Right lobe of liver (tissue), 6 donors: ENCODE data around the gene RASSF4. TPM values are rescaled to one million over a fixed set of nuclear protein-coding genes. Genes with fewer than 3 reads are reported as not detected.

Experiments
- ATAC-seq, 4 donors: fragments of 200-7000 bp; cut with Tn5 transposase; one replicate each; pipeline ENCODE4 v1.9.1; 2020; ENCODE audit warnings: mild to moderate bottlenecking in 4 of 4, moderate library complexity in 4 of 4
- DNase-seq, 3 donors: peaks; one replicate each; pipeline ENCODE4 v3.0.0-alpha.2; 2020
- H3K27ac ChIP-seq, 3 donors: fragments of 200-600 bp; one replicate each; pipeline ENCODE4 v1.8.0; 2022
- H3K27me3 ChIP-seq, 2 donors: fragments of 200-600 bp; one replicate each; pipeline ENCODE4 v1.8.0; 2022
- H3K36me3 ChIP-seq, 4 donors: fragments of 200-600 bp; sonication (generic) in 1 of 4; one replicate each; pipeline versions ENCODE4 v1.5.1 to v1.8.0; 2017 to 2022; ENCODE audit warnings: control low read depth in 1 of 4
- H3K4me1 ChIP-seq, 4 donors: fragments of 200-600 bp; sonication (generic) in 1 of 4; one replicate each; pipeline versions ENCODE4 v1.5.1 to v1.8.0; 2017 to 2022; ENCODE audit warnings: control low read depth in 1 of 4
- H3K4me3 ChIP-seq, 3 donors: fragments of 200-600 bp; one replicate each; pipeline ENCODE4 v1.8.0; 2022
- H3K9me3 ChIP-seq, 4 donors: fragments of 200-600 bp; sonication (generic) in 1 of 4; one replicate each; pipeline versions ENCODE4 v1.5.1 to v1.8.0; 2017 to 2022; ENCODE audit warnings: control low read depth in 1 of 4
- CTCF ChIP-seq, 4 donors: fragments of 200-600 bp in 3 of 4; fragments of 450-650 bp in 1 of 4; IDR thresholded peaks; one replicate each; pipeline versions ENCODE4 v1.5.1 to v1.8.0; 2016 to 2022; ENCODE audit warnings: antibody characterized with exemption in 4 of 4, mild to moderate bottlenecking in 2 of 4
- POLR2A ChIP-seq: fragments of 450-650 bp; IDR thresholded peaks from one replicate; pipeline ENCODE4 v1.6.1; 2017; ENCODE audit warnings: antibody characterized with exemption, mild to moderate bottlenecking
- WGBS: methylation state at CpG from one replicate; pipeline ENCODE4 v1.1.6; 2018; ENCODE audit warnings: low coverage, low lambda C conversion rate; ENCODE audit not compliant: insufficient coverage; ENCODE audit errors: missing lambda C conversion rate; 5-methylcytosine and 5-hydroxymethylcytosine counted together
- intact Hi-C, 2 donors: fragments of 100-400 bp; cut with DNase I; formaldehyde crosslinking; loops; one replicate each; pipeline versions ENCODE4 v1.11.2 to v1.14.1; 2022
- total RNA-seq, 6 experiments: library from RNA; depleted of rRNA in 2 of 6; stranded (reverse); fragments of >200 nt in 2 of 6; fragmentation: NEBNext Ultra II Directional in 3 of 6; extraction: Animal tissue kit (Norgen Biotek cat#: 25700) in 3 of 6; gene quantifications; one replicate each; pipeline versions ENCODE4 v1.1.0 to v1.2.4, GENCODE V29; 2016 to 2023
- donor health status: DM: no; HTN: yes; CAD: no.
- donor health status: DM: no; HTN: no; CAD: no.
- donor health status: DM: no; HTN: no; CAD: no.
- donor health status: DM: no; HTN: yes; CAD: no.
- donor health status: DM: no; HTN: yes; CAD: no.

The RASSF4 gene
- total RNA-seq, 6 experiments from 2014 or later = 13.6 to 28.5 (median 19.6) TPM

GRCh38 chr10:44935201-44935965, 24.2 kb upstream of the RASSF4 start:
- Histone ChIP-seq H3K36me3 (no peaks in the 10 kb centered on the region), H3K4me3 (no peak overlapping the region), H3K4me1 (peaks cover 0 to 40% (median 0%) of the 10 kb centered on the region in 4 donors), H3K27me3 (no peaks in the 10 kb centered on the region), H3K27ac (peak overlapping the region in 1 of 3 donors; percentile 63), H3K9me3 (no peaks in the 10 kb centered on the region)
- peak in 1 of 3 donors; percentile 55 for DNase-seq
- peak; percentile 3 to 68 (median 34) for ATAC-seq
- 40% methylated on average over 2 of the region's 9 CpGs for WGBS
- no peak for TF ChIP-seq CTCF (IDR thresholded peaks at IDR 0.05)
- TF ChIP-seq POLR2A = no peak
- intact Hi-C loops = no loop called here

- H3K27ac ChIP-seq = peak overlapping the region in 1 of 3 donors; percentile 63
- intact Hi-C loops = no loop called here
Observed at GRCh38 chr10:44935966-44936295, 23.7 kb upstream of the RASSF4 start.

GRCh38 chr10:44936314-44936975, 23.2 kb upstream of the RASSF4 start:
- DNase-seq (no peak), ATAC-seq (no peak)
- Histone ChIP-seq H3K27me3 (no peaks in the 10 kb centered on the region), H3K9me3 (no peaks in the 10 kb centered on the region), H3K4me3 (no peak overlapping the region), H3K27ac (peak overlapping the region in 1 of 3 donors; percentile 63), H3K36me3 (no peaks in the 10 kb centered on the region), H3K4me1 (peaks cover 0 to 46% (median 0%) of the 10 kb centered on the region in 4 donors)
- TF ChIP-seq CTCF (IDR thresholded peaks at IDR 0.05) (no peak), POLR2A (no peak)
- intact Hi-C loops = no loop called here
- 80% methylated on average over 3 of the region's 7 CpGs for WGBS

More at GRCh38 chr10:44935966-44936295, 23.7 kb upstream of the RASSF4 start:
- ATAC-seq (no peak), DNase-seq (no peak)
- Histone ChIP-seq H3K9me3 (no peaks in the 10 kb centered on the region), H3K4me1 (peaks cover 0 to 46% (median 0%) of the 10 kb centered on the region in 4 donors), H3K4me3 (no peak overlapping the region), H3K36me3 (no peaks in the 10 kb centered on the region), H3K27me3 (no peaks in the 10 kb centered on the region)
- TF ChIP-seq CTCF (IDR thresholded peaks at IDR 0.05) = no peak
- TF ChIP-seq POLR2A = no peak
- WGBS = 52% methylated on average over 3 of the region's 3 CpGs

- 79% methylated on average over 6 of the region's 9 CpGs for WGBS
- H3K9me3 ChIP-seq = no peaks in the 10 kb centered on the region
- no peak overlapping the region for H3K4me3 ChIP-seq
- H3K36me3 ChIP-seq = no peaks in the 10 kb centered on the region
- peak overlapping the region in 1 of 3 donors; percentile 57 for H3K27ac ChIP-seq
- intact Hi-C loops = no loop called here
- TF ChIP-seq CTCF (IDR thresholded peaks at IDR 0.05) = no peak
- TF ChIP-seq POLR2A = no peak
- H3K4me1 ChIP-seq = peaks cover 0 to 44% (median 0%) of the 10 kb centered on the region in 4 donors
- no peak for DNase-seq
- no peaks in the 10 kb centered on the region for H3K27me3 ChIP-seq
- peak in 3 of 4 donors; percentile 25 to 59 (median 31) for ATAC-seq
Observed at GRCh38 chr10:44937196-44938005, 22.2 kb upstream of the RASSF4 start.
